Lower leg skin (tissue), 4 donors: ENCODE data around the gene STK25. TPM values are rescaled to one million over a fixed set of nuclear protein-coding genes. Genes with fewer than 3 reads are reported as not detected.

Source experiments
- DNase-seq, 2 donors: peaks; one replicate each; pipeline ENCODE4 v3.0.0-alpha.2; 2019; ENCODE audit warnings: low spot score in 2 of 2
- H3K4me3 ChIP-seq: fragments of 200-600 bp; sonication (generic); 2 replicates; pipeline ENCODE4 v1.5.1; 2017; ENCODE audit warnings: mild to moderate bottlenecking, low read depth; ENCODE audit not compliant: poor library complexity, severe bottlenecking
- POLR2A ChIP-seq, 2 donors: fragments of 450-650 bp; IDR thresholded peaks; one replicate each; pipeline ENCODE4 v1.6.1; 2016 to 2017; ENCODE audit warnings: antibody characterized with exemption in 2 of 2, mild to moderate bottlenecking in 1 of 2, moderate library complexity in 1 of 2
- WGBS, 2 donors: methylation state at CpG; one replicate each; pipeline ENCODE4 v1.1.5; 2018; 5-methylcytosine and 5-hydroxymethylcytosine counted together
- intact Hi-C: fragments of 100-400 bp; cut with DNase I; formaldehyde crosslinking; loops from one replicate; pipeline ENCODE4 v1.15.0; 2023; ENCODE audit warnings: low total_unique reads
- total RNA-seq, 4 donors: library from RNA; depleted of rRNA; stranded (reverse); fragments of >200 nt; gene quantifications; one replicate each; pipeline ENCODE4 v1.1.0, GENCODE V29; 2016
- TF ChIP-seq, protein P1 (sequence below), 3 donors: fragments of 450-650 bp; IDR thresholded peaks; one replicate each; pipeline ENCODE4 v1.5.1; 2016; ENCODE audit warnings: antibody characterized with exemption in 3 of 3, mild to moderate bottlenecking in 3 of 3, moderate library complexity in 2 of 3

Gene STK25
- total RNA-seq, 4 donors from 2014 or later: 137 to 315 (median 188) TPM

DNA sequence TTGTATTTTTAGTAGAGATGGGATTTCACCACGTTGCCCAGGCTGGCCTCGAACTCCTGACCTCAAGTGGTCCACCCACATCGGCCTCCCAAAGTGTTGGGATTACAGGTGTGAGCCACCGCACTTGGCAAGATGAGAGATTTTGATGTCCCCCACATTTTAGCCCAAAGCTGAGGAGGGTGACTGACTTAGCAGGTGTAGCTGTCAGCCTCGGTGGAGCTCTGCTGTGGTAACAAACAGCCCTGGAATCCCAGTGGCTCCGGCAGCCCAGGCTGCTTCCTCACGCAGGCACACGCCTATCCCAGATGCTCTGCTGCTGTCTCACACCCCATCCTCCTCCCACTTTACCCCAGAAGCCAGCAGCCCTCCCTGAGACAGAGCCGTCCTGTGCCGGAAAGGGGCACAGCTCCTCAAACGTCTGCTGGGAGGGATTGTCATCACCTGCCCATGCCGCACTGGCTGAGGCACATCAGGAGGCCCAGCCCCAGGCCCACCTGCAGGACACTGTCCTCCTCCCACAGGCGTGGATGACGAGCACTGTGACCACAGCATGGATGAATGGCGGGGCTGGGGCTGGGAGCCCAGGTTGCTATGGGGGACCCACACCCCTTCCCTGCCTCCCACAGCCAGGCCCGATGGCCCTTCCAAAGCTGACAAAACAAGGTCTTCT lies 39.5 kb upstream of the STK25 start:
- no peak overlapping the region for H3K4me3 ChIP-seq
- 90 to 94% methylated on average over 14 to 15 of the region's 16 CpGs for WGBS, 2 donors
- no peak for DNase-seq
- TF ChIP-seq POLR2A (IDR thresholded peaks at IDR 0.05): no peak
- TF ChIP-seq, protein P1, sequence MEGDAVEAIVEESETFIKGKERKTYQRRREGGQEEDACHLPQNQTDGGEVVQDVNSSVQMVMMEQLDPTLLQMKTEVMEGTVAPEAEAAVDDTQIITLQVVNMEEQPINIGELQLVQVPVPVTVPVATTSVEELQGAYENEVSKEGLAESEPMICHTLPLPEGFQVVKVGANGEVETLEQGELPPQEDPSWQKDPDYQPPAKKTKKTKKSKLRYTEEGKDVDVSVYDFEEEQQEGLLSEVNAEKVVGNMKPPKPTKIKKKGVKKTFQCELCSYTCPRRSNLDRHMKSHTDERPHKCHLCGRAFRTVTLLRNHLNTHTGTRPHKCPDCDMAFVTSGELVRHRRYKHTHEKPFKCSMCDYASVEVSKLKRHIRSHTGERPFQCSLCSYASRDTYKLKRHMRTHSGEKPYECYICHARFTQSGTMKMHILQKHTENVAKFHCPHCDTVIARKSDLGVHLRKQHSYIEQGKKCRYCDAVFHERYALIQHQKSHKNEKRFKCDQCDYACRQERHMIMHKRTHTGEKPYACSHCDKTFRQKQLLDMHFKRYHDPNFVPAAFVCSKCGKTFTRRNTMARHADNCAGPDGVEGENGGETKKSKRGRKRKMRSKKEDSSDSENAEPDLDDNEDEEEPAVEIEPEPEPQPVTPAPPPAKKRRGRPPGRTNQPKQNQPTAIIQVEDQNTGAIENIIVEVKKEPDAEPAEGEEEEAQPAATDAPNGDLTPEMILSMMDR (IDR thresholded peaks at IDR 0.05): no peak
- intact Hi-C loops: no loop called here

DNA sequence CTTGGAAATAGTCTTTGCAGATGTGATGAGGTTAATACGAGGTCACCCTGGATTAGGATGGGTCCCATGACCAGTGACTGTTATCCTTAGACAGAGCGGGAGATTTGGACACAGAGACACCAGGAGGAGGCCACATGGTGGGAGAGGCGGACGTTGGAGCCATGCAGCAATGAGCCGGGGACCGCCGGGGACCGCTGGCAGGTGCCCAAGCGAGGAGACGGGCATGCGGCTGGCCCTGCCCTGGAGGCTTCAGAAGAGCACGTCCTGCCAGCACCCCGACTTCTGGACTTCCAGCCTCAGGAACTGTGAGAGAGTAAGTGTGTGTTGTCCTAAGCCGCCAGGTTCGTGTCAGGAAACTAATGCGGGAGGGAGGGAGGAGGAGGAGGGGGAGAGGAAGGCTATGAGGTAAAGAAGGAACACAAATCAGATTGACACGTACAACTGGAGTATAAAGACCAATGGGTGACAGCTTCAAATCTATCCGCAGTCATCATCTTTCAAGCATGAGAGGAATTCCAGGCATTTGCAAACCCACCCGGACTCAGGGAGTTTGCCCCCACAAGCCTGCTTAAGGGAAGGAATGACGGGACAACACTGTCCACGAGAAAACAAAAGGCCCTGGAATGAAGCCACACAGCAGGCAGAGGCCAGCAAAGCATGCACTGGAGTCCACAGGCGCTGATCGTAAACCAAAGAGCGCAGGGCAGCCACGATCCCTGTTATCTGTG lies 38.6 kb upstream of the STK25 start:
- no peak overlapping the region for H3K4me3 ChIP-seq
- WGBS, 2 donors: 31 to 44% methylated on average over 25 of the region's 25 CpGs

DNA sequence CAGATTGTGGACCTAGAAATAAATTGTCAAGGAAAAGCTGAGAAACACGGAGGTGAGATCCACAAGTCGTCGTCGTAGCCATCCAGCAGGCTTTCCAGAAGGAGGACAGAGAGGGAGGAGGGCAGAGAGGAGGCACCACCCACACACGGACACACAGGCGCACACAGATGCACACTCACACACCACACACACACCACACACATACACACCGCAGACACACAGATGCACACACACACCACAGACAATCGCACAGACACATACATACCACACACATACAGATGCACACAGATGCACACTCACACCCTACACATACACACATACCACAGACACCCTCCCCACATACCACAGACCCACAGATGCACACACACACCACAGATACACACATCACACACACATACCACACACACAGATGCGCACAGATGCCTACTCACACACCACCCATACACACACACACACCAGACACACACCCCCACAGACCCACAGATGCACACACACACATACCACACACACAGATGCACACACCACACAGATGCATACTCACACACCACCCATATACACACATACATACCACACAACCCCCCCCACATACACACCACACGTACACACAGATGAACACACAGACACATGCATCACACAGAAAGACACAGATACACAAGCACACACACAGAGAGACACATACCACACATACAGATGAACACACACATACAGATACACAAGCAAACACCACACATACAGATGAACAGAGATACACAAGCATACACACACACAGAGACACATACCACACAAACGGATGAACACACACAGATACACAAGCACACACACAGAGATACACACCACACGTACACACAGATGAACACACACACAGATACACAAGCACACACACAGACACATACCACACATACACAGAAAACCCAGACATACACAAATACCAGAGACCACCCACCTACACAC lies 37.4 kb upstream of the STK25 start:
- H3K4me3 ChIP-seq: no peak overlapping the region
- intact Hi-C loops: no loop called here
- WGBS, 2 donors: 63 to 71% methylated on average over 12 of the region's 12 CpGs
- DNase-seq: no peak
- TF ChIP-seq, protein P1 (IDR thresholded peaks at IDR 0.05): peak in 1 of 3 donors; percentile 61
- TF ChIP-seq POLR2A (IDR thresholded peaks at IDR 0.05): no peak

More for the DNA sequence above, 38.6 kb upstream of the STK25 start:
- intact Hi-C loops: no loop called here
- no peak for DNase-seq
- TF ChIP-seq, protein P1 (IDR thresholded peaks at IDR 0.05): no peak
- TF ChIP-seq POLR2A (IDR thresholded peaks at IDR 0.05): no peak

DNA sequence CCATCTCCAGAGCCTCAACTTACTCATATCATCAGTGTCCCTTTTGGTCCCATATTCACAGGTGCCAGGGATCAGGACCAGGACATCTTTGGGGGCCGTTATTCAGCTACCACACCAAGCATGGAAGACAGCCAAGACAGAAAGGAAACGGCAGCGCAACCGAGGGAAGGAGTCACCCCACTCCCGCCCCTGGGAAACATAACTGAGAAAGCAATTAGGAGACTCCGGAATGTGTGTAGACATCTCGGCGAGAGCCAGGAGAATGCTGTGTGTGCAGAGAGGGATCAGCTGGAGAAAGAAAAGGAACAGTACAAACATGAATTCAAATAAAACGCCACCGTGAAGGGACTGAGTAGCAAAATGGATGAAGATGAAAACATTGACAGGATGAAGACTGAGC lies 36.7 kb upstream of the STK25 start:
- no peak for DNase-seq
- no peak overlapping the region for H3K4me3 ChIP-seq
- WGBS, 2 donors: 24 to 31% methylated on average over 10 of the region's 10 CpGs
- intact Hi-C loops: no loop called here
- TF ChIP-seq, protein P1 (IDR thresholded peaks at IDR 0.05): no peak
- no peak for TF ChIP-seq POLR2A (IDR thresholded peaks at IDR 0.05)

DNA sequence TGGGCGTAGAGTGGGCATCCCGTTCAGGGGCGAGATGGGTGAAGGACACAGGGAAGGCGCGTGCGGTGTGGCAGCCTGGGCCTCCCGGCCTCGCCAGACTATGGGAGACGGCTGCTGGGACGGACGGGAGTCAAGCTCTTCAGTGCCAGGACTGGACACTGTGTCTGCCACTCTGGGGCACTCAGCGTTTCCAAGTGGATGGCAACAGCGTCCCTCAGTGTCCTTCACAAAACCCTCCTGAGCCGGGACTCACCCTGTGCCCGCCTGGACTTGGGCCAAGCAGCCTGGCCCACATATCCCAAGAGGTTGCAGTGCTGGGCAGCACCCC lies 33.9 kb upstream of the STK25 start:
- H3K4me3 ChIP-seq: no peak overlapping the region
- DNase-seq: no peak
- TF ChIP-seq, protein P1 (IDR thresholded peaks at IDR 0.05): no peak
- no peak for TF ChIP-seq POLR2A (IDR thresholded peaks at IDR 0.05)
- intact Hi-C loops: no loop called here
- 79 to 90% methylated on average over 15 of the region's 15 CpGs for WGBS, 2 donors
